GM12874 (cell line): ENCODE data around the gene NTM.

ENCODE experiments used
- CTCF ChIP-seq: IDR thresholded peaks from 2 replicates; pipeline ENCODE4 v1.5.1; 2011; ENCODE audit warnings: low read depth, mild to moderate bottlenecking, control low read depth, low read length, moderate library complexity; ENCODE audit not compliant: insufficient read depth

NTM gene

GRCh38 chr11:131886201-131886600 lies 515.8 kb downstream of the NTM start:
- TF ChIP-seq CTCF, result no peak

- no peak for TF ChIP-seq CTCF
Observed at GRCh38 chr11:131888230-131888855, 517.9 kb downstream of the NTM start.

GRCh38 chr11:131889146-131889577 lies 518.7 kb downstream of the NTM start:
- no peak for TF ChIP-seq CTCF

GRCh38 chr11:131889760-131890581 lies 519.6 kb downstream of the NTM start:
- TF ChIP-seq CTCF, result no peak

- no peak for TF ChIP-seq CTCF
Observed at GRCh38 chr11:131893103-131893890, 522.9 kb downstream of the NTM start.

- TF ChIP-seq CTCF, result no peak
Observed at GRCh38 chr11:131893988-131894387, 523.6 kb downstream of the NTM start.
